GM21825 (cell line): ENCODE data around the gene NEUROG2.
A peak's percentile ranks its signal among the peaks of the same experiment; 100 is the strongest.
"Not testable (repeated sequence)": the region's sequence is repeated elsewhere in the genome, so short reads cannot be mapped to it uniquely, and the experiment has no call there.

ENCODE experiments used
- ATAC-seq: cut with Tn5 transposase; IDR thresholded peaks from one replicate; pipeline ENCODE4 v1.9.1; 2021; ENCODE audit warnings: mild to moderate bottlenecking, moderate library complexity; ENCODE audit not compliant: unreplicated experiment

The NEUROG2 gene

DNA sequence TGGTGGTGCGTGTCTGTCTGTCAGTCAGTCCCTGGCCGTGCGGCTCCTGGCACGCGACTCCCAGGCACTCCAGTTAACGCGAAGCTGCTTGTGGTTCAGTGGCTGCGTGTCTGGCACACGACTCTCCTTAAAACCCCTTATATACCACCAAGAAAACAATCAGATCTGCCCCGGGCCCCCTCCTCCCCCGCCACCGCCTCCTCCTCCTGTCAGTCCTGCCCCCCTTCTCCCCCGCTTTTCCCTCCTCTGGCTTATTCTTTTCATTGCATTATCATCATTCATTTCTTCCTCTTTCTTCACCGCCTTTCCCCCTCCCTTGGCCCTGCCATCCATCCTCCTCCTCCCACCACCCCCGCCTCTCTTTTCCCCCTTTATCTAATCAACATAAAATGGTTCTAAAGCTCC is at the start of gene NEUROG2:
NEUROG2 (minus strand) TSS at position 115 of the 405 bp plus-strand sequence. CDS start 705 bp downstream, outside the sequence.
- peak; percentile 0 for ATAC-seq

DNA sequence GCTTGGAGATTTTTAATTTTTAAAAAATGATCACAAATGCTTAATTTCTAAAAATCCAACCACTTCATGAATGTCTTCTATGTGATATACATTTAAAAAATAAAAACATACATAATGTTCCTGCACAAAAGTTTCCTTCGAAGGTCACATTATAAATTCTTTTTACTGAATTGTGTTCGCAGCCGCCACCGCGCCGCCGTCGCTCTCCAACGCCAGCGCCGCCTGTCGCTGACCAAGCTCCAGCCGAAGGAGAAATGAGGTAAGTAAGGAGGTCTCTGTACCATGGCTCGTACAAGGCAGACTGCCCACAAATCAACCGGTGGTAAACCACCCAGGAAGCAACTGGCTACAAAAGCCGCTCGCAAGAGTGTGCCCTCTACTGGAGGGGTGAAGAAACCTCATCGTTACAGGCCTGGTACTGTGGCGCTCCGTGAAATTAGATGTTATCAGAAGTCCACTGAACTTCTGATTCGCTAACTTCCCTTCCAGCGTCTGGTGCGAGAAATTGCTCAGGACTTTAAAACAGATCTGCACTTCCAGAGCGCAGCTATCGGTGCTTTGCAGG is 48.8 kb upstream of the NEUROG2 start:
- ATAC-seq = no peak

DNA sequence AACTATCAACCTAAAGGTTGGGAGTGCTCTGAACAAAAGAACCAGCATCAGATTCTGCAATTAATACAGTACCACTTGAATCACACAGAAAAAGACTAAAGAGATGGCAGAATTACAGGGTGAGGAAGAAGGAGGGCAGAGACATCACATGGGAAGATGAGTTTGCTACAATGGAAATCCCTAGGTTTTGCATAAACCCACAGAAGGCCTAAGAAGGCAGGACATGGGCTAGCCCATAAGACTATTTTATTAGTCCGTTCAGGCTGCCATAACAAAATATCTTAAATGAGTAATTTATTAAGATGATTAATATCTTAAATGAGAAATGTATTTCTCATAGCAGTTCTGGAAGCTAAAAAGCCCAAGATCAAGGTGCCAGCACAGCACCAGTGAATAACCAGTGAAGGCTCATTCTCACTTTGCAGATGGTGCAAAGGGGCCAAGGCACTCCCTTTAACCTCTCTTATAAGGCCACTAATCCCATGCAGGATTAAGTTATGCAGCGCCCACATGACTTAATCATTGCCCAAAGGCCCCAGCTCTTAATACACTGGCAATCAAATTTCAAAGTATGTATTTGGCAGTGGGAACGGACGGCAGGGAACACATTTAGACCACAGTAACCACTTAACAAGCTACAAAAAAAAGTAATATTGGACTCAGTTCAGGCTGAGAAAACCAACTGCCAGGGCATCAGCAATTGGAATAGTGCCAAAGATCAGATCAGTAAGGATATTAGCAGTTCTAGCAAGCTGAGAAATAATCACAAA is 47.6 kb upstream of the NEUROG2 start:
- no peak for ATAC-seq

DNA sequence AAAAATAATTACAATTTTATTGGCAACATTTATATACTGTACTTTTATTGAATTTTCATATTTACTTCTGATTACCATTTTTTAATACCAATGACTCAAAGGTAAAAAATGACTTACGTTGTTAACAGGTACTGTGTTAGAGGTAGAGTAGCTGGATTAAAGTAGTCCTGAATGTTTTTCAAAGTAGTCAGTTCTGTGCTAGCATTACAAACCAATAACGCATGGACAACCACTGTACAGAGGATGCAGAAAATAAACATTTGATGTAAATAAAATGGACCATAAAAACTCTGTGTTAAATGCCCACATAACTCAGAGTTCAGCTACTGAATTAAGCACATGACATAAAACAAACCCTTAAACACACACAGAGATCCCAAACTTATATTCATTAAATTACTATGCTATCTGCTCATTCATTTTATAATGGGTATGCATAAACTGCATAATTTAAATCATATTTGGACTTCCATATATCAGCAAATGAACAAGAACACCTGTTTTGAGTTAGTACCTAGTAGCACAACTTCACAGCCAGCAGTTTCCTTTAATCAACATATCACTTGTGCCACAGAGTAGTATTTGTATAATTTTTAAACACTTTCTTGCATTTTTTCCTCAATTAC is 46.4 kb upstream of the NEUROG2 start:
- ATAC-seq = no peak

DNA sequence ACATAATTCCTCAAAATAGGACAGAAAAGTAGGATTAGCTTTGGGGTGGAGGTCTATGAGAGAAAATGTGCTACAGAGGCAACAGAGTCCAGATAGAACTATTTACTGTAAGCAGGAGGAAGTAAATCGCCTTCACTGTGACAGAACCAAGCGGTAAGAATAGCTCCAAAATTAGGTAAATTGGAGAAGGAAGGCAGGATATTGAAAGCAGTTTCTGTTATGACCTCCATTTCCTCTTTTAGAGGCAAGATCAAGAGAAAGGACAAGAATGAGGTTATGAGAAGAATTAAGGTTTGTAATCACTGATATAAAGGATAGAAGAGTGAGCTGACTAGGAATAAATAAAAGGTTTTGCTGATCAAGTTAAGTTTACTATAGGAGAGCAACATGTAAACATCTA is 44.1 kb upstream of the NEUROG2 start:
- no peak for ATAC-seq

DNA sequence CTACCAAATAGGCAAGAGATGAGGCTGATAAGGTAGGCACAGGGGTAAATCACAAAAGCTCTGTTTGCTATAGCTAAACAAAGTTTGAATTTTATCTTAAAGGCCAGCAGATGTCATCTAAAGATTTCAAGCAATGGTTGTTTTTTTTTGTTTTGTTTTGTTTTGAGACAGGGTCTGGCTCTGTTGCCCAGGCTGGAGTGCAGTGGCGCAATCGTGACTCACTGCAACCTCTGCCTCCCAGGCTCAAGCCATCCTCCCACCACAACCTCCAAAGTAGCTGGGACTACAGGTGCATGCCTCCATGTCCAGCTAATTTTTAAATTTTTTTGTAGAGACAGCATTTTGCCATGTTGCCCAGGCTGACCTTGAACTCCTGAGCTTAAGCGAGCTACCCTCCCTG is 43.1 kb upstream of the NEUROG2 start:
- ATAC-seq = no peak

DNA sequence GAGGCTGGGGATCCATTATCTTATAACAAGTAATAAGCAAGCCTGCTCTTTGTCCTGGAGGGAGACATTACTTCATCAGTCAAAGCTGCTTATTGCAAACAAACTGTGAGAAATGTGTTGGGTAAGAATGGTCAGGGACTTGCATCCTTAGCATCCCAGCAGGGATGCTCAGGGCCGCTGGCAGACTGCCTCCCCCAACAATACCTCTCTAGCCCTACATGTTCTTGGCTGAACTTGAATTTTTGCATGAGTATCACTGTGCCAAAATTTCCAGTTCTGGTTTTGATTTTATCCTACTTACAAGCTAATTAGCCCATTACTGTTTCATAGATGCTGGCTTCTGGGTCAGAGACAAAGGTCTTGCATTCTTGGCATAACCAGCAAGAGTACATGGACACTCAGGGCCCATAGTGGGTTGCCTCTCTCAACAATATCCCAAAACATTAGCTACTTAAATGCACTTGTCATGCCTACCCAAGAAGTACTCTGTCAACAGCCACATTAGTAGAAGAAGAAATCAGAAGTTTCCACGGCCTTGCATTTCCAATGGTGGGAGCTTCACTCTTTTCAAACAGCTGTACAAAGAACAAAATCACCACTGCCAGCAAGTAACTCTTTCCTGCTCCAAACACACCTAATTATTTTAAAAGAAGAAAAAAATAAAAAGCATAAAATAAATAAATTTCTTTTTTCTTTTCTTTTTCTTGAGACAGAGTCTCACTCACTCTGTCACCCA is 41.9 kb upstream of the NEUROG2 start:
- no peak for ATAC-seq

DNA sequence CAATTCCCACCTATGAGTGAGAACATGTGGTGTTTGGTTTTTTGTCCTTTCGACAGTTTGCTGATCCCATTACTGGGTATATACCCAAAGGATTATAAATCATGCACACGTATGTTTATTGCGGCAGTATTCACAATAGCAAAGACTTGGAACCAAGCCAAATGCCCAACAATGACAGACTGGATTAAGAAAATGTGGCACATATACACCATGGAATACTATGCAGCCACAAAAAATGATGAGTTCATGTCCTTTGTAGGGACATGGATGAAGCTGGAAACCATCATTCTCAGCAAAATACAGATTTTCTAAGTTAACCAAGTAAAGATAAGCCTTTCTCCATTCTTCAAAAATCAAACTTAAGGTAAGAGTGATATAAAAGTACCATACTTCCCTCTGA is 38.3 kb upstream of the NEUROG2 start:
- not testable (repeated sequence) for ATAC-seq

DNA sequence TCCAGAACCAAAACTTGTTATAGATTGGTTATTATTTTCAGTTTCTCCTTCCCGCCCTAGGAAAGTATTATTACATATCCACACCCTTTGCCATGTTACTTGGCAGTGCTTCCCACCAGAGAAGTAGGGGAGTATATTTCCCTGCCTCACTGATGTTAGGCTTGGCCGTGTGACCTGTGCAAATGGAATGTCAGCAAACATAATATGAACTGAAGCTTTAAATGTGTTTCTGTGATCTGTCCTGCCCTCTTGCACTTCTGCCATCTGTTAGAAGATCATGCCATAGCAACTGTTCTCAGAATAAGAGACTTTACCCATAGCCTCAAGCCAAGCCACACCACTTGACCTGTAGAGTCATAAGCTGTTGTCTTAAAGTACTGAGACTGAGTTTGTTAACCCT is 36.7 kb upstream of the NEUROG2 start:
- no peak for ATAC-seq

DNA sequence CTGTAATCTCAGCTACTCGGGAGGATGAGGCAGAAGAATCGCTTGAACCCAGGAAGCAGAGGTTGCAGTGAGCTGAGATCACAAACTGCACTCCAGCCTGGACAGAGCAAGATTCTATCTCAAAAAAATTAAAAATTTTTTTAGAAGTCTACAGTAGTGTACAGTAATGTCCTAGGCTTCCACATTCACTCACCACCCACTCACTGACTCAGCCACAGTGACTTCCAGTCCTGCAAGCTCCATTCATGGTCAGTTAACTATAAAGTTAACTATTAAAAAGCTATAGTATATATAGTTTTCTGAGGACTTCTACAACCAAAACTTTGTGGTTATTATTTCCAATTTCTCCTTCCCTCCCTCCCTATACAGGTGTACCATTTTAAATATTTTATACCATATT is 34.7 kb upstream of the NEUROG2 start:
- no peak for ATAC-seq

DNA sequence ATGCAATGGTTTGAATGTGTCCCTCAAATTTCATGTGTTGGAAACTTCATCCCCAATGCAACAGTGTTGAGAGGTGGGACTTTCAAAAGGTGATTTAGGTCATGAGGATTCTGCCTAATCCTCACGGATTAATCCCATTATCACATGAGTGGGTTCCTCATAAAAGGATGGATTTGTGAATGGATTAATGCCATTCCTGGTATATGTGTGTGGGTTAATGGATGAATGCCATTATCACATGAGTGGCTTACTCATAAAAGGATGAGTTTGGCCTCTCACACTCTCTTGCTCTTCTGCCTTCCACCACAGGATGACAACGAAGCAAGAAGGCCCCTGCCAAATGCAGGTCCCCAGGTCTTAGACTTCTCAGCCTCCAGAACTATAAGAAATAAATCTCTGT is 30.5 kb upstream of the NEUROG2 start:
- no peak for ATAC-seq

DNA sequence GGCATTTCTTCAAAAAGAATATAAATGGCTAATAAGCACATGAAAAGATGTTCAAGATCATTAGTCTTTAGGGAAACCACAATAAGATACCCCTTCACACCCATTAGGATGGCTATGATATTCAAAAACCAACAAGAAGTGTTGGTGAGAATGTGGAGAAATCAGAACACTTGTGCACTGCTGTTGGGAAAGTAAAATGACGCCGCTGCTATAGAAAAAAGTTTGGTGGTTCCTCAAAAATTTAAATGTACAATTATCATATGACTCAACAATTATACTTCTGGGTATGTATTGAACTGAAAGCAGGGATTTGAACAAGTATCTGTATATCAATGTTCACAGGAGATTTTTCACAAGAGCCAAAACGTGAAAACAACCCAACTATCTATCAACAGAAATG is 29.4 kb upstream of the NEUROG2 start:
- no peak for ATAC-seq

DNA sequence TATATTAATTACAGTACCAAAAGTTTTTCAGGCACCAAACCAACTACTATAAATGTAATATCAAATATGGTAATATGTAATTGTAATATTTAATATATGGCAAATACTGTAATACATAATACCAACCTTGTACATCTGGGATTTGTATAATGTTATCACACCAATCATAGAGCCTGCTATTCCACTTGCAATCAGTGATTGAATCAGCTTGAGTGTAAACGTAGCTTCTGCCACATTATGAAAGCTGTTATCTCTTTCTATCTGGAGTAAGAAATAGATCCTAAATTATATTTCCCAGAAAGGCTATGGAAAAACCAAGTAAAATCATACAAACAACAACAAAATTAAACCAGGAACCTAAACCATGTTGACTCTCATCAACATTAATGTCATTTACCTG is 24.7 kb upstream of the NEUROG2 start:
- no peak for ATAC-seq

DNA sequence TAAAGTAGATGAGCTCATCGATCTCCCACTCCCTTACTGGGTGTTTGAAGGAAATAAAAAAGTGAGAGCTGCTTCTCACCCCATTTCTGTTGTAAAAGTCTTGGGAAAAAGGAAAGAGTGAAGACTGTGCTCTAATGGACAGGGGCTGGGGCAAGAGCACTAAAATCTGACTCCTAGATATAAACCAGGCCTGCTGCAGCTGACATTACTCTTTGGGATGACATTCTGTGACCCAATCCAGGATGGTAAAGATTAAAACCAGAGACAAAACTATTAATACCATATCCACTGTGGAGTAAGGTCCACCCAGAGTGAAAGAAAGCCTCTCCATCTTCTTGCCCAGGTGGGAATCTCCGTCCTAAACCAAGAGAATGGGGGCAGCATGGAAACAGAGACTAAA is 20.1 kb upstream of the NEUROG2 start:
- ATAC-seq = no peak

DNA sequence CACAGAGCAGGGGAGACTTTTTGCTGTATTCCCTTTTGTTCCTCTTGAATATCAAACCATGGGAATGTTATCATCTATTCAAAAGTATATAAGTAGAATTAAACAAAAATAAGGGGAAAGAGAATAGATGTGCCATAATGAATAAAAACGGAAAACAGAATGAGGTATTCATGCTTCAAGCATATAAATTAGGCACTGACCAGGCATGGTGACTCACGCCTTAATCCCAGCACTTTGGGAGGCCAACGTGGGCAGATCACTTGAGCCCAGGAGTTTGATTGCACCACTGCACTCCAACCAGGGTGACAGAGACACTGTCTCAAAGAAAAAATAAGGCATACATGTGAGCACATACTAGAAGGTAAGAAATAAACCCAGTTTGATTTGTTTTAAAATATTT is 16.3 kb upstream of the NEUROG2 start:
- no peak for ATAC-seq

DNA sequence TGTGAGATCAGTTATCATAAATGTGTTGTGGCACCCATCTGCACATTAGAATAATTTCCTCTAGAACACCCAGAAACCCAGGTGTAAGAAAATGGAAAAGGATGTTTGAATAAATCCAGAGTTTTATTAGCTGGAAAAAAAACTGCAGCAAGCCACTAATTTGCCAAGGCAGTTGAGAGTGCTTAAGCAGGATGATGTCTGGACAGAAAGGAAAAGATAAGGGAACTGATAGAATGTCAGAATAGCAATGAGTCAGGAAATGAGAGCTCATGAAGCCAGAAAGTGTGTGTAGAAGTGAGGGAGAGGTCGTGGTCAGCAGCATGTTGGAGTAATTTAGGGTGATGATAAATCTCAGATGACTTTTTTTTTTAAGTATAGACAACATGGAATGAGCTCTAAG is 15.2 kb upstream of the NEUROG2 start:
- no peak for ATAC-seq

DNA sequence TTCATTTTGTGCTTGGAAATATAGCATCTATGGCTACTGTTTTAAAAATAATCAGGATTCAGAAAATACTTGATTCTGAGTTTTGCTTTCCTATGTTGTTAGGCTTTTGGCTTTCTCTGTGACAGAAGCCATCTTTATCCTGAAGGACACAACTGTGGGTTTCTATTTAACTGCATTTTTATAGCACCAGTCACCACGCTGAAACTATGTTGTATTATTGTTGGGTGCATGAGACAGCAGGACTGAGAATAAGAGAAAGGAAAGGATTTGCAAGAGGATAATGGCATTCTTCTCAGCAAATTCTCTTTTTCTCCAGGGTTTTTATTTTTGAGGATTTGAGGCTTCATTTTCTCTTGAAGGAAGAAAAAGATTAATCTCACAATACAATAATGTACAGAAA is 10.1 kb upstream of the NEUROG2 start:
- no peak for ATAC-seq

DNA sequence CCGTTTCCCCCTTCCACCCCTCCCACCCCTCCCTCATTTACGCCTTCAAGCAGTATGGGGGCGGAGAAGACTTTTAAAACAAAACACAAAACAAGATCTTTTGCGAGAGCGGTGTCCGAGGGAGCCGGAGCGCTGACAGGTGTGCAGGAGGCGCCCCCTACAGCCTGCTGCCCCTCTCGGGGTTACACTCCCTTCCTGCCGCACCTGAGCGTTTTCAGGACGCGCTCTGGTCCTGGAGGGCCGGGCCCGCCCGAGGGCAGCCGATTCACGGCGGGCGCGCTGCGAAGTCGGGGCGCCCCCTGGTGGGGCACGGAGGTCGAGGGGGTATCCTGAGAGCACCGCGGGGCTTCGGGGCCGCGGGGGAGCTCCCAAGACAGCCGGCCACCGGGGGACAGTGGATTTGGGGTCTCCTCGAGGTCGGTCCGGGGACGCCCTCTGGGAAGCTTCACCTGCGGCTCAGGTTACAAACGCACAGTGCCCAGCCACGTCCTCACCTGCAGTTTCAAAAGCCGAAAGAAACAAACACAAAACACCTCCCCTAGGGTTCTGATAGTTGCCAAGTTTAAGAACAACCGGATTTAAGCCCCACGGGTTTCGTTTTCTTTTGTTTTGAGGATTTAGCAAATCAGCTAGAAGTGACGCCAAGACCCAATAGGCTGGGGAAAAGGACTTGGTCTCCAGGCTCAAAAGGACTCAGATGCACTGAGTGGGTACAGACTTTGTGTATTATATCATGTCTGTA is 8.0 kb upstream of the NEUROG2 start:
- peak; percentile 82 for ATAC-seq

DNA sequence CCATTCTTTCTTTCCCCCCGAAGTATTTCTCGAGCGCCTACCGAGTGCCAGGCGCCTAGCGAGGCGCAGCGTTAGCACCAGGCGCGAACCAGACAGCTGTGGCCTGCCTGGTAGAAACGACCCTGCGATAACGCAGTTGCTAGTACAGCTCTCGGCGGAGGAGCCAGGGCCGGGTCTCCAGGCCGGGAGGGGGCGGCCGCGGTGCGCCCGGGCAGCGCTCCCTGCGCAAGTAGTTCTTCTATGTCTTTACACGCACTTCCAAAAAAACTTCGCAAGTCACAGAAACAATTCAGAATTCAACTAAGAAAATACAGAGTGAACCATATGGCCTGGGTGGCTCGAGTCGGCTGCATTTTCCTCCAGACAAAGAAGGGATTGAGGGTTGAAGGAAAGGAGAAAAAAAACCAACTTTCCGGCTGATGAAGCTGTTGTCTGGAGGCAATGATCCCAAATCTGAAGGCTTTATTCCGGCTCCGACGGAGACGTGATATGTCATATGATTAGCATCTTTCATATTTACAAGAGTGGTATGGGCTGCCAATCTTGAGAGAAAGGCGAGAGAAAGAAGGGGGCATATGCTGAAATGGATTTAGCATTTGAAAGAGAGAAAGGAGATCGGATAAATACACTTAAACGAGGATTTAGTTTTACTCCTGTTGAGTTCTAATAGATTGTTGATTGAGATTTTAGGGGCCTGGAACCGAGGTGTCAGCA is 7.2 kb upstream of the NEUROG2 start:
- ATAC-seq = peak; percentile 38

DNA sequence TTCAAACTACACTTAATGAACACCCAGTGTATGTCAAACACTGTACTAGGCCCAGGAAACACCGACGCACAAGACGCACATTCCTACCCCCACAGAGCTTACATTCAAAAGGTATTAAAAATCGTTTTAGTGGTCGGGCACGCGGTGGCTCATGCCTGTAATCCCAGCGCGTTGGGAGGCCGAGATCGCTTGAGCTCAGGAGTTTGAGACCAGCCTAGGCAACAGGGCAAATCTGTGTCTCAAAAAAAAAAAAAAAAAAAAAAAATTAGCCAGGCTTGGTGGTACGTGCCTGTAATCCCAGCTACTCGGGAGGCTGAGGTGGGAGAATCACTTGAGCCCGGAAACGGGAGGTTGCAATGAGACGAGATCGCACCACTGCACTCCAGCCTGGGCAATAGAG is 6.5 kb upstream of the NEUROG2 start:
- ATAC-seq = not testable (repeated sequence)
